GM21423 (cell line): Measurements from ENCODE around the gene USP40.

ENCODE experiments used
- ATAC-seq: cut with Tn5 transposase; IDR thresholded peaks from one replicate; pipeline ENCODE4 v1.9.1; 2021; ENCODE audit warnings: mild to moderate bottlenecking, moderate library complexity; ENCODE audit not compliant: unreplicated experiment

Gene USP40

GRCh38 chr2:233434666-233435330 lies 131.8 kb downstream of the USP40 start:
- no peak for ATAC-seq

GRCh38 chr2:233433794-233434193 lies 132.8 kb downstream of the USP40 start:
- ATAC-seq: no peak

GRCh38 chr2:233433029-233433428 lies 133.6 kb downstream of the USP40 start:
- ATAC-seq: no peak

GRCh38 chr2:233430651-233431050 lies 135.9 kb downstream of the USP40 start:
- ATAC-seq: no peak

- ATAC-seq: no peak
Measured at GRCh38 chr2:233430081-233430480, 136.5 kb downstream of the USP40 start.

GRCh38 chr2:233429175-233429897 lies 137.2 kb downstream of the USP40 start:
- no peak for ATAC-seq

- no peak for ATAC-seq
Measured at GRCh38 chr2:233428438-233428837, 138.1 kb downstream of the USP40 start.

GRCh38 chr2:233428008-233428407 lies 138.6 kb downstream of the USP40 start:
- ATAC-seq: no peak

GRCh38 chr2:233426619-233427342 lies 139.8 kb downstream of the USP40 start:
- ATAC-seq: no peak
